KMS-11 (cell line): ENCODE results near the gene CBLL2.
"Not testable (repeated sequence)": the region's sequence is repeated elsewhere in the genome, so short reads cannot be mapped to it uniquely, and the experiment has no call there.

Experiments used
- H2AFZ ChIP-seq: fragments of 200-600 bp; sonication (generic); 2 replicates; pipeline ENCODE4 v1.6.1; 2016; ENCODE audit warnings: antibody characterized with exemption, mixed run types, low read depth
- H3K27ac ChIP-seq: fragments of 200-600 bp; sonication (generic); 2 replicates; pipeline ENCODE4 v1.6.1; 2016; ENCODE audit warnings: mild to moderate bottlenecking, mixed run types
- H3K27me3 ChIP-seq: fragments of 200-600 bp; sonication (generic); 2 replicates; pipeline ENCODE4 v1.6.1; 2017; ENCODE audit warnings: mild to moderate bottlenecking, low read depth, mixed run types, moderate library complexity; ENCODE audit not compliant: insufficient read depth
- H3K36me3 ChIP-seq: fragments of 200-600 bp; sonication (generic); 2 replicates; pipeline ENCODE4 v1.6.1; 2017; ENCODE audit warnings: mild to moderate bottlenecking, mixed run types; ENCODE audit not compliant: insufficient read depth
- H3K4me1 ChIP-seq: fragments of 200-600 bp; sonication (generic); 2 replicates; pipeline ENCODE4 v1.6.1; 2016; ENCODE audit warnings: mild to moderate bottlenecking, low read depth, mixed run types; ENCODE audit not compliant: poor library complexity, severe bottlenecking
- H3K4me2 ChIP-seq: fragments of 200-600 bp; sonication (generic); 2 replicates; pipeline ENCODE4 v1.7.0; 2016; ENCODE audit warnings: mild to moderate bottlenecking, mixed run types
- H3K4me3 ChIP-seq: fragments of 200-600 bp; sonication (generic); IDR thresholded peaks from 2 replicates; pipeline ENCODE4 v1.6.1; 2017; ENCODE audit warnings: low read depth, low read length, mixed read lengths; ENCODE audit not compliant: insufficient read depth
- H3K79me2 ChIP-seq: fragments of 200-600 bp; sonication (generic); 2 replicates; pipeline ENCODE4 v1.6.1; 2016; ENCODE audit warnings: low read depth, mixed run types; ENCODE audit not compliant: insufficient read depth
- H3K9ac ChIP-seq: fragments of 200-600 bp; sonication (generic); 2 replicates; pipeline ENCODE4 v1.6.1; 2016; ENCODE audit warnings: mild to moderate bottlenecking, mixed run types
- H4K20me1 ChIP-seq: fragments of 200-600 bp; sonication (generic); 2 replicates; pipeline ENCODE4 v1.6.1; 2016; ENCODE audit warnings: mild to moderate bottlenecking, mixed run types; ENCODE audit not compliant: insufficient read depth
- TF ChIP-seq, protein P1 (sequence below): fragments of 200-600 bp; sonication (generic); conservative IDR thresholded peaks from 2 replicates; pipeline ENCODE4 v1.6.1; 2017; ENCODE audit warnings: low read depth, mild to moderate bottlenecking, antibody characterized with exemption, low read length, moderate library complexity, mixed read lengths

CBLL2 gene

DNA sequence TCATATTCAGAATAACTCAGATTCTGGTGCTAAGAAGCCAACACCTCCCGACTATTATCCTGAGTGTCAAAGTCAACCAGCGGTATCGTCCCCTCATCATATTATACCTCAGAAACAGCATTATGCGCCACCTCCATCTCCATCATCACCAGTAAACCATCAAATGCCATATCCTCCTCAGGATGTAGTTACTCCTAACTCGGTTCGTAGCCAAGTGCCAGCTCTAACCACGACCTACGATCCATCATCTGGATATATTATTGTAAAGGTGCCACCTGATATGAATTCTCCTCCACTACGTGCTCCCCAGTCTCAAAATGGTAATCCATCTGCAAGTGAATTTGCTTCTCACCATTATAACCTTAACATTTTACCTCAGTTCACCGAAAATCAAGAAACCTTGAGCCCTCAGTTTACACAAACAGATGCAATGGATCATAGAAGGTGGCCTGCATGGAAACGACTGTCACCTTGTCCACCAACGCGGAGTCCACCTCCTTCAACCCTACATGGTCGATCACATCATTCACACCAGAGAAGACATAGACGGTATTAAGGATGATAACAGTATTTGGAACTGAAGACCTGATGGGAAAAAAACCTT is 1.1 kb downstream of the CBLL2 start:
- Histone ChIP-seq H4K20me1 (no peaks in the 10 kb centered on the region), H3K27me3 (no peaks in the 10 kb centered on the region), H3K4me2 (no peak overlapping the region), H2AFZ (no peak overlapping the region), H3K79me2 (no peaks in the 10 kb centered on the region), H3K36me3 (no peaks in the 10 kb centered on the region), H3K4me1 (no peaks in the 10 kb centered on the region), H3K9ac (no peak overlapping the region), H3K27ac (no peak overlapping the region), H3K4me3 (no peak overlapping the region)
- TF ChIP-seq, protein P1, sequence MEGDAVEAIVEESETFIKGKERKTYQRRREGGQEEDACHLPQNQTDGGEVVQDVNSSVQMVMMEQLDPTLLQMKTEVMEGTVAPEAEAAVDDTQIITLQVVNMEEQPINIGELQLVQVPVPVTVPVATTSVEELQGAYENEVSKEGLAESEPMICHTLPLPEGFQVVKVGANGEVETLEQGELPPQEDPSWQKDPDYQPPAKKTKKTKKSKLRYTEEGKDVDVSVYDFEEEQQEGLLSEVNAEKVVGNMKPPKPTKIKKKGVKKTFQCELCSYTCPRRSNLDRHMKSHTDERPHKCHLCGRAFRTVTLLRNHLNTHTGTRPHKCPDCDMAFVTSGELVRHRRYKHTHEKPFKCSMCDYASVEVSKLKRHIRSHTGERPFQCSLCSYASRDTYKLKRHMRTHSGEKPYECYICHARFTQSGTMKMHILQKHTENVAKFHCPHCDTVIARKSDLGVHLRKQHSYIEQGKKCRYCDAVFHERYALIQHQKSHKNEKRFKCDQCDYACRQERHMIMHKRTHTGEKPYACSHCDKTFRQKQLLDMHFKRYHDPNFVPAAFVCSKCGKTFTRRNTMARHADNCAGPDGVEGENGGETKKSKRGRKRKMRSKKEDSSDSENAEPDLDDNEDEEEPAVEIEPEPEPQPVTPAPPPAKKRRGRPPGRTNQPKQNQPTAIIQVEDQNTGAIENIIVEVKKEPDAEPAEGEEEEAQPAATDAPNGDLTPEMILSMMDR, result no peak

DNA sequence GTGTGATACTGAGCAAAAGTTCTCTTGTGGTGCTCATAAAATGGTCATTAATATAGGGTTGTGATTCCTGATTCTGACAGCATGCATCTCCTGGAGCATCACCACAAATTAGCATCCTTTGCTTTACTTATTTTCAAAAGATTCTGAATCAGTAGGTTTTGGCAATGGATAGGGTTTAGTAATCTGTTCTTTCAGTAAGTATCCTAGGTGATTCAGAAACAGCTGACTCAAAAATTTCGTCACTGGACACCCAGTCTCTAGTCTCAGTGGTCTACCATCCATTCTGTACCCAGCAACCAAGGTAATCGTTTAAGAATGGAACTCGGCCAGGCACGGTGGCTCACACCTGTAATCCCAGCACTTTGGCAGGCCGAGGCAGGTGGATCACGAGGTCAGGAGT is 4.1 kb downstream of the CBLL2 start:
- Histone ChIP-seq H2AFZ (no peak overlapping the region), H3K27ac (no peak overlapping the region), H3K36me3 (no peaks in the 10 kb centered on the region), H3K4me1 (no peaks in the 10 kb centered on the region), H3K27me3 (no peaks in the 10 kb centered on the region), H3K4me3 (no peak overlapping the region), H3K79me2 (no peaks in the 10 kb centered on the region), H3K9ac (no peak overlapping the region), H3K4me2 (no peak overlapping the region), H4K20me1 (no peaks in the 10 kb centered on the region)
- TF ChIP-seq, protein P1, result no peak

DNA sequence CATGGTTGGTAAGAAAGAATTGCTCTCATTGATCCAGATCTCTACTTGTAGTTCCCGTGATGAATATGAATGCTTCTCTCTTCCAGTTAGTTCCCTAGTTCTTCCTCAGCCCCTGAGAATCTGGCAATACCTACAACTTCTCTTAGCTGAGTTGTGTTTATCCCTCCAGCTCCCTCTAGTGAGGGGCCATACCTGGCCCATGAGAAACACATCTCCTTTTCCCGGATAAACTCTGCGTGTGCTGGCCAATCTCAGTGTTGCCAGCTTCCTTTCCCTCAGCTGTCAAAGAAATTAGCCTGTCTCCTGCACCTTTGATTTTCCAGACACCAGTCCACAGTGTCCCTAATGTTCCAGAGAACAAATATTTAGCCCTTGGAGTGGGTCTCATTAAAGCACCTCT is 5.7 kb downstream of the CBLL2 start:
- H3K79me2 ChIP-seq, result no peaks in the 10 kb centered on the region
- TF ChIP-seq, protein P1, result no peak
- H3K27ac ChIP-seq, result no peak overlapping the region
- no peak overlapping the region for H2AFZ ChIP-seq
- no peak overlapping the region for H3K9ac ChIP-seq
- no peaks in the 10 kb centered on the region for H4K20me1 ChIP-seq
- H3K27me3 ChIP-seq, result no peaks in the 10 kb centered on the region
- H3K4me1 ChIP-seq, result no peaks in the 10 kb centered on the region
- no peaks in the 10 kb centered on the region for H3K36me3 ChIP-seq
- H3K4me3 ChIP-seq, result no peak overlapping the region
- no peak overlapping the region for H3K4me2 ChIP-seq

DNA sequence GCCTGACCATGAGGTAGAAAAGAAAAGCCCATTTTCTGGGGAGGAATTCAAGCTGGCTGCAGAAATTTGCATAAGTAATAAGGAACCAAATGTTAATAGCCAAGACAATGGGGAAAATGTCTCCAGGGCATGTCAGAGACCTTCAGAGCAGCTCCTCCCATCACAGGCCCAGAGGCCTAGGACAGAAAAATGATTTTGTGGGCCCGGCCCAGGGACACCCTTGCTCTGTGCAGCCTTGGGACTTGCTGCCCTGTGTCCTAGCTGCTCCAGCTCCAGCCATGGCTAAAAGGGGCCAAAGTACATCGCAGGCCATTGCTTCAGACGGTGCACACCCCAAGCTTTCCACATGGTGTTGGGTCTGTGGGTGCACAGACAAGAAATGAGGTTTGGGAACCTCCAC is 16.5 kb downstream of the CBLL2 start:
- not testable (repeated sequence) for H3K4me2 ChIP-seq, H3K9ac ChIP-seq, H3K36me3 ChIP-seq, H3K79me2 ChIP-seq, H3K4me1 ChIP-seq, H3K27me3 ChIP-seq, H3K27ac ChIP-seq, H2AFZ ChIP-seq, H3K4me3 ChIP-seq, H4K20me1 ChIP-seq

DNA sequence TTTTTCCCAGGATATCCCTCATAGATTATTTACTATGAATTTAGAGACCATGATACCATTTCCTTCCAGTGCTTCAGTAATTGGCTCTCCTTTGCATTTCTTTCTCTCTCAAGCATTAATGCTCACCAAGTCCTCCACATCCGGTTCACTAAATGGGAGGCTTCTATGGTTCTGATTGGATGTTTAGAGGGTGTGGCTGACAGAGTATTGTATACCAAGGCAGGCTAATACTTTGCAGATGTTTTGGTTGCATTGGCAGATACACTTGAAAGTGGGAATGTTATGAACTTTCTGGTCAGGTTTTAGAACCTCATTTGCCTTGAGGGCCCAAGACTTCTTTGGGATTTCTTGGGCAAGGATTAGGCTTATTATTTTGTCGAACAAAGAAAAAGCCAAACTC is 24.2 kb downstream of the CBLL2 start:
- Histone ChIP-seq H3K4me3 (no peak overlapping the region), H3K27ac (no peak overlapping the region), H4K20me1 (no peaks in the 10 kb centered on the region), H3K9ac (no peak overlapping the region), H3K79me2 (no peaks in the 10 kb centered on the region), H3K4me2 (no peak overlapping the region), H3K4me1 (peaks cover 31% of the 10 kb centered on the region), H2AFZ (no peak overlapping the region), H3K27me3 (no peaks in the 10 kb centered on the region), H3K36me3 (no peaks in the 10 kb centered on the region)
- TF ChIP-seq, protein P1, result no peak
